HCT116 (cell line): ENCODE measurements around the gene RIPOR1.

Experiments
- EZH2phosphoT487 ChIP-seq: fragments of 200-600 bp; IDR thresholded peaks from 2 replicates; pipeline ENCODE4 v1.6.1; 2018; ENCODE audit warnings: antibody characterized with exemption, borderline replicate concordance
- SP1 ChIP-seq: IDR thresholded peaks from 2 replicates; pipeline ENCODE4 v1.6.1; 2012; ENCODE audit warnings: low read depth
- TF ChIP-seq, protein P1 (sequence below), 3 experiments: fragments of 200-600 bp in 1 of 3; sonication (generic) in 1 of 3; IDR thresholded peaks in 2 of 3; conservative IDR thresholded peaks in 1 of 3; 2 replicates each; pipeline ENCODE4 v1.5.1; 2012 to 2017; ENCODE audit warnings: low read depth in 2 of 3, low read length in 2 of 3, antibody characterized with exemption in 1 of 3, borderline replicate concordance in 1 of 3, control low read depth in 1 of 3, mild to moderate bottlenecking in 1 of 3, mixed read lengths in 1 of 3, mixed run types in 1 of 3, moderate library complexity in 1 of 3; ENCODE audit not compliant: insufficient read depth in 1 of 3
- TF ChIP-seq, protein P2 (sequence below): IDR thresholded peaks from 2 replicates; pipeline ENCODE4 v1.6.1; 2012
- TF ChIP-seq, protein P3 (sequence below): IDR thresholded peaks from 2 replicates; pipeline ENCODE4 v1.6.1; 2012; ENCODE audit warnings: low read depth

DNA sequence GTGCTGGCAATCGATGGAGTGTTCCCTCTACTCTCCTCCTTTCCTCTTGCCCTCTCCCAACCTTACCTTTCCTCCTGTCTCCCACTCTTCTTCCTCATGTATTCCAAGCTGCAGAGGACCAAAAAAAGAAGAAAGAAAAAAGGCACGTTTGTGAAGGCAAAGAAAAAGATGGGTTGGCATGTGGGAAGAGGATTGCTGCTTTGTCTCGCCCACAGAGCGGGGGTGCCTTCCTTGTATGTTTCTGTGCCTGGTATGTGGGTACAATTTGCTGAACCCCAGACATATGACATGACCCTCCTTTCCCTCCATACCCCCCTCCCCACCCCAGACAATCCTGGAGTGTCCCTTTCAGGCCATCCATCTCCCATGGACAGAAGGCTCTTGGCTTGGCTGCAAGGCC lies 20.6 kb downstream of the RIPOR1 start:
- TF ChIP-seq, protein P1, sequence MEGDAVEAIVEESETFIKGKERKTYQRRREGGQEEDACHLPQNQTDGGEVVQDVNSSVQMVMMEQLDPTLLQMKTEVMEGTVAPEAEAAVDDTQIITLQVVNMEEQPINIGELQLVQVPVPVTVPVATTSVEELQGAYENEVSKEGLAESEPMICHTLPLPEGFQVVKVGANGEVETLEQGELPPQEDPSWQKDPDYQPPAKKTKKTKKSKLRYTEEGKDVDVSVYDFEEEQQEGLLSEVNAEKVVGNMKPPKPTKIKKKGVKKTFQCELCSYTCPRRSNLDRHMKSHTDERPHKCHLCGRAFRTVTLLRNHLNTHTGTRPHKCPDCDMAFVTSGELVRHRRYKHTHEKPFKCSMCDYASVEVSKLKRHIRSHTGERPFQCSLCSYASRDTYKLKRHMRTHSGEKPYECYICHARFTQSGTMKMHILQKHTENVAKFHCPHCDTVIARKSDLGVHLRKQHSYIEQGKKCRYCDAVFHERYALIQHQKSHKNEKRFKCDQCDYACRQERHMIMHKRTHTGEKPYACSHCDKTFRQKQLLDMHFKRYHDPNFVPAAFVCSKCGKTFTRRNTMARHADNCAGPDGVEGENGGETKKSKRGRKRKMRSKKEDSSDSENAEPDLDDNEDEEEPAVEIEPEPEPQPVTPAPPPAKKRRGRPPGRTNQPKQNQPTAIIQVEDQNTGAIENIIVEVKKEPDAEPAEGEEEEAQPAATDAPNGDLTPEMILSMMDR (IDR thresholded peaks at IDR 0.05 in 2 of 3, conservative IDR thresholded peaks at IDR 0.05 in 1 of 3; ENCODE audit: borderline replicate concordance in 1 of 3, insufficient read depth in 1 of 3, low read depth in 2 of 3, low read length in 2 of 3) = no peak
- TF ChIP-seq SP1 = no peak
- TF ChIP-seq, protein P2, sequence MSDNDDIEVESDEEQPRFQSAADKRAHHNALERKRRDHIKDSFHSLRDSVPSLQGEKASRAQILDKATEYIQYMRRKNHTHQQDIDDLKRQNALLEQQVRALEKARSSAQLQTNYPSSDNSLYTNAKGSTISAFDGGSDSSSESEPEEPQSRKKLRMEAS = no peak
- TF ChIP-seq, protein P3, sequence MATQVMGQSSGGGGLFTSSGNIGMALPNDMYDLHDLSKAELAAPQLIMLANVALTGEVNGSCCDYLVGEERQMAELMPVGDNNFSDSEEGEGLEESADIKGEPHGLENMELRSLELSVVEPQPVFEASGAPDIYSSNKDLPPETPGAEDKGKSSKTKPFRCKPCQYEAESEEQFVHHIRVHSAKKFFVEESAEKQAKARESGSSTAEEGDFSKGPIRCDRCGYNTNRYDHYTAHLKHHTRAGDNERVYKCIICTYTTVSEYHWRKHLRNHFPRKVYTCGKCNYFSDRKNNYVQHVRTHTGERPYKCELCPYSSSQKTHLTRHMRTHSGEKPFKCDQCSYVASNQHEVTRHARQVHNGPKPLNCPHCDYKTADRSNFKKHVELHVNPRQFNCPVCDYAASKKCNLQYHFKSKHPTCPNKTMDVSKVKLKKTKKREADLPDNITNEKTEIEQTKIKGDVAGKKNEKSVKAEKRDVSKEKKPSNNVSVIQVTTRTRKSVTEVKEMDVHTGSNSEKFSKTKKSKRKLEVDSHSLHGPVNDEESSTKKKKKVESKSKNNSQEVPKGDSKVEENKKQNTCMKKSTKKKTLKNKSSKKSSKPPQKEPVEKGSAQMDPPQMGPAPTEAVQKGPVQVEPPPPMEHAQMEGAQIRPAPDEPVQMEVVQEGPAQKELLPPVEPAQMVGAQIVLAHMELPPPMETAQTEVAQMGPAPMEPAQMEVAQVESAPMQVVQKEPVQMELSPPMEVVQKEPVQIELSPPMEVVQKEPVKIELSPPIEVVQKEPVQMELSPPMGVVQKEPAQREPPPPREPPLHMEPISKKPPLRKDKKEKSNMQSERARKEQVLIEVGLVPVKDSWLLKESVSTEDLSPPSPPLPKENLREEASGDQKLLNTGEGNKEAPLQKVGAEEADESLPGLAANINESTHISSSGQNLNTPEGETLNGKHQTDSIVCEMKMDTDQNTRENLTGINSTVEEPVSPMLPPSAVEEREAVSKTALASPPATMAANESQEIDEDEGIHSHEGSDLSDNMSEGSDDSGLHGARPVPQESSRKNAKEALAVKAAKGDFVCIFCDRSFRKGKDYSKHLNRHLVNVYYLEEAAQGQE = no peak
- TF ChIP-seq EZH2phosphoT487 = no peak
